GM18907 (cell line): ENCODE measurements around the gene MAP3K21.

Source experiments
- ATAC-seq: cut with Tn5 transposase; IDR thresholded peaks from one replicate; pipeline ENCODE4 v1.9.1; 2021; ENCODE audit warnings: mild to moderate bottlenecking, moderate library complexity; ENCODE audit not compliant: unreplicated experiment

MAP3K21 gene

GRCh38 chr1:233432916-233433315, 105.4 kb downstream of the MAP3K21 start:
- ATAC-seq, result no peak

DNA sequence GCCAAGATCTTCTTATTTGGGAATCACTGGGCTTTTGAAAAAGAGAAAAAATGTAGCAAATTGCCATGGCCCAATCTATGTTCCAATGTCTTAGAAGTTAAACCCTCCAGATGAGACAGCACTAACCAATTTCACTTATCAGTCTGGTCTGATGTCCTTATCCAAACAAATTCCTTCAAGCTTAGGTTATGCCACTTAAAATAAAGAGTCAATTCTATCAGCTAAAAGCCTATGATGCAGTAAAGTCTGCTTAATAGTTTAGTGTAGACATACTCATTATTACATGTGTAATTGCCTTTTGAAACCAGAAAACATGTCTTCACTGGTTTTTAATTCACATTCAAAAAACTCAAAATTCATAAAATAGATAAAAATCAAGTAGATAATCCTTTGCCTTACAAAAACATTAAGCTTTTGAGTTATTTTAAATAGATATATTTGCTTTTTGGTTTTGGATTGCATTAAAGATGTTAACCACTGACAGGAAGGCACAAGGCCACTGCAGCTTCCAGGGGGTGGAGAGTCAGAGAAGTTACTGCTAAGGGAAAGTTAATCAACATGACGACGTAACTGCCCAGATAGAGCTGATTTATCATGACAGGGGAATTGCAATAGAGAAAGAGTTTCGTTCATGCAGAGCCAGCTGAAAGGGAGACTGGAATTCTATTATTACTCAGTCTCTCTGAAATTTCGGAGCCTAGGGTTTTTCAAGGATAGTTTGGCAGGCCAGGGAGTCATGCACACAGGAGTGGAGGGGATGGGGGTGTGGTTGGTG, 106.1 kb downstream of the MAP3K21 start:
- ATAC-seq, result no peak
